Measurements from ENCODE around the gene NRXN2.

The NRXN2 gene

GRCh38 chr11:64723117-64723906, at the start of gene NRXN2:
Gene NRXN2 (minus strand): TSS chr11:64723197. CDS start chr11:64713699, 9,498 bp downstream.
- peak; percentile 82 for DNase-seq

- DNase-seq = peak; percentile 24
These were observed 49.5 kb upstream of the NRXN2 start for GRCh38 chr11:64772303-64773018.

DNA sequence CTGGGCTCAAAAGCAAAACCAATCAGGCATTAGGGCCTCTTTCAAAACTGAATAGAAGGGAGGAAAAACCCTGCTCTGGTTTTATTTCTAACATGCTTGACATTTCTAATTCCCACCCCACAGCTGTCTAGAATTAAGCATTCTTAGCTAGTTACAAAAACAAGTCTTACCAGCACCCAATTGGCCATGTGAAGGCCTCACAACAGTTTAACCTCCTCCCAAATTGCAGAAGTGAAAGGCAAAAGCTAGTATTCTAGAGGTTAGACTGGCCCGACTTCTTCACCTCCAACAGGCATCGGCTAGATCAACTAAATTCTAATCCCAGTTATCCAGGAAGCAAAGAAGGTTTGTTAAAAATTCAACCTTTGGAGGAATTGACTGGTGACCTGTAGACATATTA, 48.9 kb upstream of the NRXN2 start:
- DNase-seq = no peak

- DNase-seq = no peak
These were observed 47.1 kb upstream of the NRXN2 start for GRCh38 chr11:64770120-64770519.

DNA sequence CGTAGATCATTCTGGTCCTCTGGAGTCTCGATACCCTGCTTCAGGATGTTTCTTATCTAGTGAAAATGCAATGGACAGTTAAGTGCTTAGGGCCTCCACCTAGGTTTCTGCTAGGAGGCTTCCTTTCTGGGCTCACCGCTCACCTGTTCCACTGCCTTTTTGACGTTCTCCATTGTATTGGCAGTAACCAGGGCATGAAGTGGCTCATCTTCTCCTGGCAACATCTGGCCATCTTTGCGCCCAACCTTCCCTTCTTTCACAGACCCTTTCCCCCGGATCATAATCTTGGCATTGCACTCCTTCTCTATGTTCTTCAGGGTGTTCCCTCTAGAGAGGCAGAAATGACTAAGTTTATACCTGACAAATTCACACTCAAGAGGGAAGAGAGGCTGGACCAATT, 46.3 kb upstream of the NRXN2 start:
- DNase-seq = no peak

DNA sequence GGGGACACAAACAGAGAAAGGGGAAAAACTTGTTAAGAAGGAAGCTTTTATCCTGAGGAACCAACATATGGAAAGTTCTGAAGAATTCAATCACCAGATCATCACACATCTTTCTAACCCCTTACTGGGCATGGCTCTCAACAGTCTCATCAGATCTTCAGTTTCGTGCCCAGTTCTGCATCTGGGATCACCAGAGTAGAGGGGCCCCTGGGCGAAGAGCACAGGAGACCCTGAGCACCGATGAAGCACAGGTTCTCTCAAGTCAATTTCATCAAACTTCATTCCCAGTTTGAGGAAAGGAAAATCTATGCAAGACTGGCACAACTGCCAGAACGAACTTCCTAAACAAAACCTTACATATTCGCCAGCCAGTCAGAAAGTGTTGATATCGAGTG, 45.3 kb upstream of the NRXN2 start:
- DNase-seq = no peak

DNA sequence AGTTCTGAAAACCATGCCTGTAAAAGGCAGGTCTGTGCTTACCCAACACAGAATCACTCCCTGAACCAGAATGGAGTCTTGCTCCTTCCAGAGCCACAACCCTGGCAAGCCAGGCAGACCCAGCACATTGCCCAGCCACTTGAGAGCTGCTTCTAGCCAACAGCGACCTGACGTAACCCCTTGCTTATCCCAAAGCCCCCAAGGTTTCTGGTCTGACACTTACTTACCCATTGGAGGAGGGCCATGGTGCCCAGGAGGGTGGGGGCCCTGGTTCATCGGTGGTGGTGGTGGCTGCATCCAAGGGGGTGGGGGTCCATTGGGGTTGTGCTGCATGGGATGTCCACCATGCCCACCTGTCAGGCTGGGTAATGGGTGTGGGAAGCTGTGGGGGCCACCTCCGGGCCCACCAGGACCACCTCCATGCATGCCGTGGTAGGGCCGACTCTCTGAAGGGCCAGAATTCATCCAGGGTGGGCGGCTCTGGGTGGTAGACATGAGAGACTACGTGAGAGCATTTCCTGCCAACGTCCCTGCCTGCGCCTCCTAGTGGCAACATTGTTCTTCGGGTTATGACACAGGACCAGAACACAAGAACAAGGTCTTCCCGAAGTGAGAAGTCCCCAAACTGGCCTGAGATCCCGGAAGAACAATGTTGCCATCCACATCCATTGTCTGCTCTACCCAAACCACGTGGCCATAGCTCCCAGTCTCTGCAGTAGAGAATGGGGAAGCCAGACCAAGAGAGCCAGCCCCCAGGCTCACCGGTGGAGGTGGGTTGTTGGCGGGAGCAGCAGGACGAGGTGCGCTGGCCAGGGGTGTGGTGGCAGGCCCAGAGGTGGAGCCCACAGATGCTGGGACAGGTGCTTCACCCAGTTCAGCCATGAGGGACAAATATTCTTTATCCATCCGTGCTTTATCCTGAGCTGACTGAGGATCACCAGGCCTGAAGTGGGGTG, 44.6 kb upstream of the NRXN2 start:
- DNase-seq = peak; percentile 76

DNA sequence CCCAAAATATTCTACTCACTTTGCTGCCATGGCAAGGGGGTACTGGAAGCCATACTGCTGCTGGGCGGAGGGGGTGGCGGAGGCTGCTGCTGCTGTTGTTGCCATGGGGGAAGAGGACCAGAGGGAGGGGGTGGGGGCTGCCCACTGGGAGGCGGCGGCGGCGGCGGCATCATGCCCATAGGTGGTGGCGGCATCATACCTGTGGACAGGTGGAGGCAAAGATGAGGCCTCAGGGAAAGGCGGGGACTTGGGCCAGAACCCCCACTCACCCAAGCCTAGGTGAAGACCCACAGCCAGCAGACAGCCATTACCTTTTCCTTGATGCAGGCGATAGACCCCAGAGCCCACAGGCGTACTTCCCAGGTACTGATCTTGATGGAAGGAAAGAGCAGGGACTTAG, 43.9 kb upstream of the NRXN2 start:
- DNase-seq = no peak

DNA sequence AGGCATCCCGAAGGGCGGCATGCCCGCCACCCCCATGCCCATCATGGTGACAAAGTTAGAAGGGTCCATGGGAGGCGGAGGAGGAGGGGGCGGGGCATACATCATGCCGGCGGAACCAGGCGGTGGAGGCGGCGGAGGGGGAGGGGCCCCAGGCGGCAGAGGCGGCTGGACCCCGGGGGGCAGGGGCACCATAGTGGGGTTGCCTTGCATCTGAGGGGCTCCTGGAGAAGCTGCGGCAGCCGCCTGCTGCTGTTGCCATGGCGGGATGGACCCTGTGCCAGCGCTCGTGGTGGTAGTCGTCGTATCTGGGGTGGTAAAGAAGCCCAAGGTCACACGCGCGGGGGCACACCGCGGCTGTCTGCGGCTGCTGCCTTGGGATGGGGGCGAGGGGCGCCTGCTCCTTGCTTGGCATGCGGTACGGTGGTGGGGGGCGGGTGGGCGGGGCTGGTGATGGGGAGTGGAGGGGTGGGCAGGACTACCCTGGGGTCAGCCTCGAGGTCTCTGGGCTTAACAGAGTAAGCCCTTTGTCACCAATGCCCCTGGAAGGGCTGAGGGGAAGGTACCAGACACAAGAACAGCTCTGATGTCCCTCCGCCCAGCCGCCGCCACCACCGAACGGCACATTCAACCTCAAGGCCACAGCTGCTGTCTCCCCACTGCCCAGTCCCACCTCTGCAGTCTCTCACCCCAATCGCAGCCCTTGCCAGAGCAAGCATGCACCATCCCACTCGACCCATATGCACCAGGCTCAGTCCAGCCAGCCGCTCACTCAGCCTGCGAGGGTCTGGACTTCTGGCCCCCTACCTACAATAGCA, 43.1 kb upstream of the NRXN2 start:
- no peak for DNase-seq

DNA sequence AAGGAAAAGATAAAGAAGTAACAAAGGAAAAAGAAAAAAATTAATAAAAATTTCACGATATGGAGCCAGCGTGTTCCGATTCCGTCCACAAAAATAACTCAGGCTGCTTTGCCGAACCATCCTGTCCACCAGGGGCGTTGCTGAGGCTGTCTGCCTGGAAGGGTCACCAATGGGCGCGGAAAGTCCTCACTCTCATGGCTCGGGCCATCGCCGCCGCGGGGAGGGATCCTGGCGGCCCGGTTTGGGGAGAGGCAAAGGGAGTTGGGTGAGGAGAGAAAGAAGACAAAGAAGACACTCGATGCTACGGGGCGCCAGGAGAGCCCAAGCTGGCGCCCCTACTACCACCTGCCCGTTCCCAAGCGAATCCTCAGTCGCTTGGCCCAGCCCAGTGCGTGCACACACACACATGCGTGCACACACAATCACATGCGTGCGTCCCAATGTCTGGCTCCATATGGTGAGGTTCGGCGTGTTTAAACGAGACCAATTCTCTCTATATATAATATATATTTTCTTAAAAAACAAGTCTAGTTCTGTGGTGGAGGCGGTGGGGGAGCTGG, 42.4 kb upstream of the NRXN2 start:
- no peak for DNase-seq

DNA sequence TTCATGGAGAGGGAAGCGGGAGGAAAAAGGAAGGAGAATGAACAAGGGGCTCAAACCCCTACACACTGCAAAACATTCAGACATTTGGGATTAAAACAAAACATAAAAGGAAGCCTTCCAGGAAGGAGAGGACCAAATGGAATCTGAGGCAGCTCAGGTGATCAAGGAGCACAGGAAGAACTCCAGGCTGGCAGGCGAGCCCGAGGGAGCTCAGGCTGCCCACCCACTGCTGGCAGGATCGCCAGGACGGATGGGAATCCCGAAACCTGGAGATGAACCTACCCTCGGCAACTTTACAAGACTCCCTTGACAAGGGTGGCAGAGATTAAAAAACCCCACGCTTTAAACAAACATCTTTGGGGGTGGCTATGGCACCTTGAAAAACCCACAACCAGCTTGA, 41.8 kb upstream of the NRXN2 start:
- DNase-seq = no peak

GRCh38 chr11:64764040-64764611, 41.1 kb upstream of the NRXN2 start:
- peak; percentile 85 for DNase-seq

DNA sequence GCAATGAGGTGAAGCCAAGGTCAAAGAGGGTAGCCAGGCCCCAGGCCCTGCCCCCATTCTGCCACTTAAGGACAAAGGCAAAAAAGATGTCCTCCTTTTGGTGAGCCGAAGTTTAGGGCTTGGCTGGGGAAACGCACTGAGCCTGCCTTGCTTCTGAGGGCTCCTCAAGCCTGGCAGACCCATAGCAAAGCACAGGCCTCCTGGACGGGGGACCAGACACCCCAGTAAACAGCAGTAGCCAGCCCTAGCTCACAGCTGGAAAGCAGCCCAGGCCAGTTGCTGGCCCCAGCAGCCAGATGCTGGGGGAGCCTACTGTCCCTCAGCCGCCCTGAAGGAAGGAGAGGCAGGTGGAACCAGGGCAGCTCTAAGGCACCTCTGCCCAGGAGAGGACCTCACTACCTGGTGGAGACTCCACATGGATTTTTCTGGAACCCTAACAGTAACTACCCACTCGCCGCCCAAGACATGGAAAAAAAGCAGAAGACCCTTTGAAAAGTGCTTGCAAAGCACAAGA, 40.6 kb upstream of the NRXN2 start:
- DNase-seq = no peak

GRCh38 chr11:64762674-64763525, 39.9 kb upstream of the NRXN2 start:
- DNase-seq = peak; percentile 31

DNA sequence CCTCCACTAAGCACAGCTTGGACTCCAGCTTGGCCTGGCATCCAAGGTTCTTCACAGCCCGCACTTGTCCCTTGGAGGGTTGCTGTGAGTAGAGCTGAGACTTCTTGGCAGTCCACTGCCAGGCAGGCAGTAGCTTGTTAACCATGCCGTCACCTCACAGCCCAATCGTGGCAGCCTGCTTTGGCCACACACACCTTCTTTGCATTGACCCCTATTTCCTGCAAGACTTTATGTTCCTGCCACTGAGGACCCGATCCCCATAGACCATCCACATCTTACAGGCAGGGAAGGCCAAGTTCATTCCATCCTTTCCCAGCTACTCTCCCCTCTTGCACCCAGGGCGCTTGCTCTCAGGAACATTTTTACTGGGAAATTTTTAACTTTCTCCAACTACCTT, 39.3 kb upstream of the NRXN2 start:
- no peak for DNase-seq

- no peak for DNase-seq
These were observed 37.9 kb upstream of the NRXN2 start for GRCh38 chr11:64760759-64761420.

- no peak for DNase-seq
These were observed 37.0 kb upstream of the NRXN2 start, which contains the start of gene PYGM for GRCh38 chr11:64759722-64760719. Gene PYGM (minus strand): TSS chr11:64759974. CDS start chr11:64759898, 76 bp downstream.

- DNase-seq = no peak
These were observed 36.2 kb upstream of the NRXN2 start for GRCh38 chr11:64759131-64759721.
